Fibroblast of lung (primary cell): ENCODE measurements around the gene TMEM116.
"Not testable (repeated sequence)": the region's sequence is repeated elsewhere in the genome, so short reads cannot be mapped to it uniquely, and the experiment has no call there.

ENCODE experiments used
- CTCF ChIP-seq, 2 donors: IDR thresholded peaks in 1 of 2; conservative IDR thresholded peaks in 1 of 2; 1 replicate in 1 of 2; 2 replicates in 1 of 2; pipeline ENCODE4 v1.5.1; 2011 to 2012; ENCODE audit warnings: low read length in 2 of 2, control low read depth in 1 of 2, inconsistent platforms in 1 of 2, low read depth in 1 of 2, mild to moderate bottlenecking in 1 of 2
- EZH2 ChIP-seq: IDR thresholded peaks from 2 replicates; pipeline ENCODE4 v1.5.1; 2012; ENCODE audit warnings: low read length, control low read depth, mild to moderate bottlenecking; ENCODE audit errors: missing control alignments

GRCh38 chr12:111959518-111959917, 53.4 kb downstream of the TMEM116 start:
- TF ChIP-seq CTCF (conservative IDR thresholded peaks at IDR 0.05 in 1 of 2, IDR thresholded peaks at IDR 0.05 in 1 of 2; ENCODE audit: low read depth in 1 of 2, low read length in 2 of 2); EZH2: not testable (repeated sequence)
